CD4-positive, alpha-beta T cell treated with Interleukin-6 at 100 ng/mL for 8 hours (primary cell): ENCODE data around the gene KRTAP5-9.
"Not testable (repeated sequence)": the region's sequence is repeated elsewhere in the genome, so short reads cannot be mapped to it uniquely, and the experiment has no call there.

ENCODE experiments used
- DNase-seq: peaks from one replicate; pipeline ENCODE4 v3.0.0-alpha.2; 2020; ENCODE audit warnings: mixed read lengths, low spot score

KRTAP5-9 gene

DNA sequence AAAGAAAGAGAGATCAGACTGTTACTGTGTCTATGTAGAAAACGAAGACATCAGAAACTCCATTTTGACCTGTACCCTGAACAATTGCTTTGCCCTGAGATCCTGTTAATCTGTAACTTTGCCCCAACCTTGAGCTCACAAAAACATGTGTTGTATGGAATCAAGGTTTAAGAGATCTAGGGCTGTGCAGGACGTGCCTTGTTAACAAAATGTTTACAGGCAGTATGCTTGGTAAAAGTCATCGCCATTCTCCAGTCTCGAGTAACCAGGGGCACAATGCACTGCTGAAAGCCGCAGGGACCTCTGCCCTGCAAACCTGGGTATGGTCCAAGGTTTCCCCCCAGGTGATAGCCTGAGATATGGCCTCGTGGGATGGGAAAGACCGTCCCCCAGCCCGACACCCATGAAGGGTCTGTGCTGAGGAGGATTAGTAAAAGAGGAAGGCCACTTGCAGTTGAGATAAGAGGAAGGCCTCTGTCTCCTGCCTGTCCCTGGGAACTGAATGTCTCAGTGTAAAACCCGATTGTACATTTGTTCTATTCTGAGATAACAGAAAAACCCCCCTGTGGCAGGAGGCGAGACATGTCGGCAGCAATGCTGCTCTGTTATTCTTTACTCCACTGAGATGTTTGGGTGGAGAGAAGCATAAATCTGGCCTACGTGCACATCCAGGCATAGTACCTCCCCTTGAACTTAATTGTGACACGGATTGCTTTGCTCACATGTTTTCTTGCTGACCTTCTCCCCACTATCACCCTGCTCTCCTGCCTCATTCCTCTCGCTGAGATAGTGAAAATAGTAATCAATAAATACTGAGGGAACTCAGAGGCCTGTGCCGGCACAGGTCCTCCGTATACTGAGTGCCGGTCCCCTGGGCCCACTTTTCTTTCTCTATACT is 13.3 kb upstream of the KRTAP5-9 start:
- DNase-seq = not testable (repeated sequence)

GRCh38 chr11:71535825-71536224 is 12.4 kb upstream of the KRTAP5-9 start:
- DNase-seq = no peak

DNA sequence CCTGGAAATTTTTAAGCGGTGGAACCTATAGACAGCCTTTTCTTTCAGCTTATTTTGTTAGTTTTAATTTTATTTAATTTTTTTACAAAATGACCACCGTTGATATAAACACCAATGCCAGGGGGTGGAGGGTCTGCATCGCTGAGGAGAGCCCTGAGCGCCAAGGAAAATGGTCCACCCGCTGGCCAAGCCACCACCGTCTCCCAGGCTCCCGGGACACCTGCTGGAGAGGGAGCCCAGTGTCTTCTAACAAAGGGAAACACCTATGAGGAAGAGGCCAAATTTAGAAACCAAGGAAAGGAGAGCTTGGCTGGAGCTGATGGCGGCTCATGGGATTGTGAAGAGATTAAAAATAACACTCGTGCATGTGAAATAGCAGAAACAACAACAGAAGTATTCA is 10.7 kb upstream of the KRTAP5-9 start:
- DNase-seq = no peak

DNA sequence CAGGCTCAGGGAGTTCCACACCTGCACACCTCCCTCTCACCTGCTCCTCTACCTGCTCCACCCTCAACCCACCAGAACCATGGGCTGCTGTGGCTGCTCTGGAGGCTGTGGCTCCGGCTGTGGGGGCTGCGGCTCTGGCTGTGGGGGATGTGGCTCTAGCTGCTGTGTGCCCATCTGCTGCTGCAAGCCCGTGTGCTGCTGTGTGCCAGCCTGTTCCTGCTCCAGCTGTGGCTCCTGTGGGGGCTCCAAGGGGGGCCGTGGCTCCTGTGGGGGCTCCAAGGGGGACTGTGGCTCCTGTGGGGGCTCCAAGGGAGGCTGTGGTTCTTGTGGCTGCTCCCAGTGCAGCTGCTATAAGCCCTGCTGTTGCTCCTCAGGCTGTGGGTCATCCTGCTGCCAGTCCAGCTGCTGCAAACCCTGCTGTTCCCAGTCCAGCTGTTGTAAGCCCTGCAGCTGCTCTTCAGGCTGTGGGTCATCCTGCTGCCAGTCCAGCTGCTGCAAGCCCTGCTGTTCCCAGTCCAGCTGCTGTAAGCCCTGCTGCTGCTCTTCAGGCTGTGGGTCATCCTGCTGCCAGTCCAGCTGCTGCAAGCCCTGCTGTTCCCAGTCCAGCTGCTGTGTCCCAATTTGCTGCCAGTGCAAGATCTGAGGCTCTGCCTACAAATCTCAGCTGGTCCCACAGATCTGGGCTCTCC is 10.1 kb upstream of the KRTAP5-9 start, which contains the start of gene KRTAP5-8:
Gene KRTAP5-8 (plus strand): TSS at position 49 of the 689 bp plus-strand sequence. CDS start 31 bp downstream, at position 80.
- not testable (repeated sequence) for DNase-seq

- DNase-seq = no peak
These were observed 9.6 kb upstream of the KRTAP5-9 start for GRCh38 chr11:71538666-71538990.

- DNase-seq = no peak
These were observed 9.2 kb upstream of the KRTAP5-9 start for GRCh38 chr11:71539017-71539416.

DNA sequence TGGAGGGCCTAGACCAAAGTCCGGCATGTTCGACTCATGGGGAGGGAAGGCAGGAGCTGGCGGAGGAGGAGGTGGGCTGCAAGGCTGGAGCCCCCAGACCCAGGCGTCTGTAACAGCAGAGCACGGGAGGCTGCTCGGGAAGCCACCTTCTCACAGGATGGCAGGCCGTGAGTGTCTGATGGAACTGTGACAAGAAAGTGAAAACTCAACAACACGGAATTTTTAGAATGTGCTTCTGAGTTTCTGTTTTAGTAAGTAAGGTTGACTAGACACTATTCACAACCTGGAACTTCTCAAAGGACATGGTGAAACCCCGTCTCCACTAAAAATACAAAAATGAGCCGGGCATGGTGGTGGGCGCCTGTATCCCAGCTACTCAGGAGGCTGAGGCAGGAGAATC is 8.2 kb upstream of the KRTAP5-9 start:
- not testable (repeated sequence) for DNase-seq

DNA sequence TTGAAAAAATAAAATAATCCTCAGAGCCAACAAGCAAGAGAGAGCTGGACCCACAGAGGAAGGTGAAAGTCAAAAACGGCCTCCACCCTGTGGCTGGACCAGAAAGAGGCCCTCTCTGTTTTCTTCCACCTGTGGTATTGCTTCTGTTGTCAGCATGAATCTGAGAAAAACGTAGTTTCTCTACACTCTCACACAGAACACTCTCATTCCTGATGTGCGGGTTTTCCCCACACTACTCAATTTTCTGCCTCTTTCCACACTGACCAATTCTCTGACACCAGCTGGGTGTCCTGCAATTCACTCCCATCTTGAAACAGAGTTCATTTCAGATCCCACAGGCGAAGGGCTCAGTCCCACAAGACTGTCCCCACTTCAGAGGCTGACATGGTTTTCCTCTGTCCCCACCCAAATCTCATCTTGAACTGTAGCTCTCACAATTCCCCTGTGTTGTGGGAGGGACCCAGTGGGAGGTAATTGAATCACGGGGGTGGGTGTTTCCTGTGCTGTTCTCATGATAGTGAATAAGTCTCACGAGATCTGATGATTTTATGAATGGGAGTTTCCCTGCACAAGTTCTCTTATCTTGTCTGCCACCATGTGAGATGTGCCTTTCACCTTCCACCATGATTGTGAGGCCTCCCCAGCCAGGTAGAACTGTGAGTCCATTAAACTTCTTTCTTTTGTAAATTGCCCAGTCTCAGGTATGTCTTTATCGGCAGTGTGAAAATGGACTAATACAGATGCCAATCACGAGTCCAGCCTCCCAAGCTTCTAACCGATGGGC is 7.5 kb upstream of the KRTAP5-9 start:
- DNase-seq = not testable (repeated sequence)

DNA sequence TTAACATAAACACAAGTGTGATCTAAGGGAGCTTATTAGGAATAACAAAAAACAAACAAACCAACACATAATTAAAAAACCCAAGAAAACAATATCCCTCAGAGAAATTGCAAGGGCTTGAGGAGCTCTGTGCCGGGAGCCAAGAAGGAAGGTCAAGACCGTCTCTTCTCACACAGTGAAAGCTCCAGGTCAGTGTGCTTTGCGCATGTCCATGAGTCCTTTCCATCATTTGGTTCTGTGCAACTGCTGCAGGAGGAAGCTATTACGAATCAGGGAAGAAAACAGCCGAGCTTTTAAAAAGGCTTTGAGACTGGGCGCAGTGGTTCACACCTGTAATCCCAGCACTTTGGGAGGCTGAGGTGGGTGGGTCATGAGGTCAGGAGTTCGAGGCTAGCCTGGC is 5.8 kb upstream of the KRTAP5-9 start:
- DNase-seq = no peak

- DNase-seq = no peak
These were observed 5.1 kb upstream of the KRTAP5-9 start for GRCh38 chr11:71542879-71543777.

GRCh38 chr11:71543866-71544265 is 4.4 kb upstream of the KRTAP5-9 start:
- DNase-seq = no peak

DNA sequence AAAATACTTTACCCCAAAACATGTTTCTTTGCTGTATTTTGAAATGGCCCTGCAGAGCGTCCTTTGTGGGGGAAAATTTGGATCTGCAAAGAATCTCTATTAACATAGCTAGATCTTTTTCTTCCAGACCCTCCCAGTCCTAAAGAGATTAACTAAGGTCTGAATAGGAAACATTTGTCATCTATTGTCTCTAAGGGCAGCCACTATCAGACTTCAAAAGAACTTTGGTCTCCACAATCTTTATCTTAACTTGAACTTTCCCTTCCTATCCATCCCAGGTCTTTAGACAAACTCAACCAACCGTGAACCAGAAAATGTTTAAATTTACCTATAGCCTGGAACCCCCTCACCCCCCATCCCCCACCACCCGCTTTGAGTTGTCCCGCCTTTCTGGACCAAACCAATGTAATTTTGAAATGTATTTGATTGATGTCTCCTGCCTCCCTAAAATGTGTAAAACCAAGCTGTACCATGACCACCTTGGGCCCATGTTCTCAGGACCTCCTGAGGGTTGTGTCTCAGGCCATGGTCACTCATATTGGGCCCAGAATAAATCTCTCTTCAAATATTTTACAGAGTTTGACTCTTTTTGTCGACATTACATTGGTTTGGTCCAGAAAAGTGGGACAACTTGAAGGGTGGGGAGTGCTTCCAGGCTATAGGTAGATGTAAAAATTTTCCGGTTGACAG is 3.5 kb upstream of the KRTAP5-9 start:
- DNase-seq = no peak

DNA sequence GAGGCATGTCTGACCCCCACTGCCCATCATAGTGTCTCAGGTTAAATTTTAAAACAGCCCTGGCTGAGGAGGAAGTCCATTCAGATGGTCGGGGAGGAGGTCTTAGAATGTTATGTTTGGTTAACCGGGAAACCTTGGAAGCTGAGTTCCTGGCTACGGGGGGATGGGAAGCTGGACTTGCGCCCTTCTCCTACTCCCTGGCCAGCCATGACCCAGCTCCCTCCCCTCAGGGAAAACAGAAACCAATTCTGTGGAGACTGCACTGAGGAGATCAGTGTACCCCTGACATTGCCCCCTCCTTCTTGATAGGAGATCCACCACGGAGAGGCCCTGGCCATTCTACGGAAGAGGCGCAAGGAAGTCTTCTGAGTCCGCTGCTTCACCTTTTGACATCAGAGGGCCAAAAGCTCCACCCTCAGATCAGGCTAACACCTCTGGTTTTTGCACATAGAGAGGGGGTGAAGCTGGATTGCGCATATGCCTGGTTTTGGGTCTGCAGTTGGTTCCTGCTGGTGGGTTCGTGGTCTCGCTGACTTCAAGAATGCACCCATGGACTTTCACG is 2.7 kb upstream of the KRTAP5-9 start:
- no peak for DNase-seq

GRCh38 chr11:71548716-71549151 is 514 bp downstream of the KRTAP5-9 start:
- DNase-seq = no peak

- no peak for DNase-seq
These were observed 3.5 kb downstream of the KRTAP5-9 start for GRCh38 chr11:71551711-71552110.

DNA sequence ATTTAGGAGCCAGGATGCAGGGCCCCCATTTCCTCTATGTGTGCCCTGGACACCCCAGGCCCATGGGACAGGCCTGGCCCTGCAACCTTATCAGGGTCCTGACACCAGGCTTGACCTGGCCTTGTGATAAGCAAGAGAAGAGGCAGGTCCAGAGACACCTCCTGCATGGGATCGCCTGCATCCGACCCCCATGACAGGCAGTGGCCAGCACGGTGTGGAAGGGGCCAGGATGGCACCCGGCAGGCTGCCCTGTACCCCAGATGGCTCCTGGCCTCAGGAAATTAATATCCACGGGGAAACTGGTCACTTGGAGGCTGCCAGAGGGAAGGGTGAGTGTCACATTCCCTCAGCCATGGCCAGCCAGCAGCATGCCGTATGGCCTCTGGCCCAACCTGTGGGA is 6.8 kb downstream of the KRTAP5-9 start:
- no peak for DNase-seq

- no peak for DNase-seq
These were observed 7.3 kb downstream of the KRTAP5-9 start for GRCh38 chr11:71555508-71555907.

- DNase-seq = no peak
These were observed 7.8 kb downstream of the KRTAP5-9 start for GRCh38 chr11:71556018-71556417.

DNA sequence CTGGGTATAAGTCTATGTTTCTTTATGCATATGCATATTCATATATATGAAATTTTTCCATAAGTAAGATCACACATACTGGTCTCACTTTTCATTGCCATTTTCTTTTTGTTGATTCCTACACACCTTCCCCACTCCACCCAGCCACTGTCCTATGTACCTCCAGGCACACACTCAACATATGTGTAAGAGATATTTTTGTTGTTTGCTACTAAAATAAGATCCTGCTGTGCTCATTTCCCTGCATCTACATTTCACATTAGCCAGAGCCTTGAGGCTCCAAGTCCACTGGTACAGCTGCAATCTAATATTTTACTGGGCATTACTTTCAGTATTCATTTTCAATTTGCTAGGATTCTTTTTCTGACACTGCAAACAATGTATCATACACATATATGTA is 9.0 kb downstream of the KRTAP5-9 start:
- DNase-seq = no peak

DNA sequence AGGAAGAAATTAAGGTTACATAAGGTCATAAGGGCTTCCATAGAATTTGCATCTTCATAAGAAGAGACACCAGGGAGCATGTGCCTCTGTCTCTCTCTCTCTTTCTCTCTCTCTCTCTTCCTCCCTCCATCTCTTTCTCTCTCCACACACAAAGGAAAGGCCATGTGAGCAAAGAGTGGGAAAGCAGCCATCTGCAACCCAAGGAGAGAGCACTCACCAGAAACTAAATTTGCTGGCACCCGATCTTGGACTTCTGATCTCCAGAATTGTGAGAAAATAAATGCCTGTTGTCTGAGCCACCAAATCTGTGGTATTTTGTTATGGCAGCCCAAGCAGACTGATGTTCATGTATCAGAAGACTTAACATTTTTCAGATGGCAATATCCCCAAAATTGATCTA is 10.8 kb downstream of the KRTAP5-9 start:
- DNase-seq = no peak

GRCh38 chr11:71562120-71562519 is 13.9 kb downstream of the KRTAP5-9 start:
- no peak for DNase-seq
